ENCODE measurements around the gene MS4A4E.
"Not testable (repeated sequence)": the region's sequence is repeated elsewhere in the genome, so short reads cannot be mapped to it uniquely, and the experiment has no call there.

The MS4A4E gene

GRCh38 chr11:60242740-60243239 lies at the start of gene MS4A4E:
Gene MS4A4E, minus strand, starts transcription at chr11:60243137. Its CDS starts 13,082 bp downstream, at chr11:60230055.
- no peak for DNase-seq (ENCODE audit: low read depth in 2 of 2)

GRCh38 chr11:60292145-60292544 lies 49.2 kb upstream of the MS4A4E start:
- no peak for DNase-seq (ENCODE audit: low read depth in 2 of 2)

GRCh38 chr11:60288531-60288930 lies 45.6 kb upstream of the MS4A4E start:
- no peak for DNase-seq (ENCODE audit: low read depth in 2 of 2)

- not testable (repeated sequence) for DNase-seq (ENCODE audit: low read depth in 2 of 2)
These were observed 42.6 kb upstream of the MS4A4E start for GRCh38 chr11:60285411-60286126.

- DNase-seq (ENCODE audit: low read depth in 2 of 2): no peak
These were observed 39.3 kb upstream of the MS4A4E start for GRCh38 chr11:60282286-60282685.

GRCh38 chr11:60281485-60281884 lies 38.5 kb upstream of the MS4A4E start:
- no peak for DNase-seq (ENCODE audit: low read depth in 2 of 2)

GRCh38 chr11:60280412-60280811 lies 37.5 kb upstream of the MS4A4E start, which contains the start of gene MS4A4A:
Gene MS4A4A, plus strand, starts transcription at chr11:60280666. Its CDS starts 10 bp downstream, at chr11:60280676.
- DNase-seq (ENCODE audit: low read depth in 2 of 2): no peak

- DNase-seq (ENCODE audit: low read depth in 2 of 2): no peak
These were observed 31.5 kb upstream of the MS4A4E start for GRCh38 chr11:60274416-60274815.

GRCh38 chr11:60265373-60266214 lies 22.7 kb upstream of the MS4A4E start:
- no peak for DNase-seq (ENCODE audit: low read depth in 2 of 2)

- DNase-seq (ENCODE audit: low read depth in 2 of 2): no peak
These were observed 21.7 kb upstream of the MS4A4E start for GRCh38 chr11:60264644-60265043.

GRCh38 chr11:60263402-60263801 lies 20.5 kb upstream of the MS4A4E start:
- no peak for DNase-seq (ENCODE audit: low read depth in 2 of 2)

GRCh38 chr11:60261014-60261413 lies 18.1 kb upstream of the MS4A4E start:
- no peak for DNase-seq (ENCODE audit: low read depth in 2 of 2)

- no peak for DNase-seq (ENCODE audit: low read depth in 2 of 2)
These were observed 15.2 kb upstream of the MS4A4E start for GRCh38 chr11:60257956-60258722.

- DNase-seq (ENCODE audit: low read depth in 2 of 2): no peak
These were observed 9.5 kb upstream of the MS4A4E start for GRCh38 chr11:60252213-60253108.

- no peak for DNase-seq (ENCODE audit: low read depth in 2 of 2)
These were observed 8.7 kb upstream of the MS4A4E start for GRCh38 chr11:60251485-60252212.

GRCh38 chr11:60241786-60242185 lies 1.2 kb downstream of the MS4A4E start:
- DNase-seq (ENCODE audit: low read depth in 2 of 2): no peak

- DNase-seq (ENCODE audit: low read depth in 2 of 2): no peak
These were observed 2.3 kb downstream of the MS4A4E start for GRCh38 chr11:60240662-60241061.

GRCh38 chr11:60235321-60235720 lies 7.6 kb downstream of the MS4A4E start:
- DNase-seq (ENCODE audit: low read depth in 2 of 2): no peak

- no peak for DNase-seq (ENCODE audit: low read depth in 2 of 2)
These were observed 12.3 kb downstream of the MS4A4E start for GRCh38 chr11:60230681-60231080.

GRCh38 chr11:60222141-60222540 lies 20.8 kb downstream of the MS4A4E start:
- no peak for DNase-seq (ENCODE audit: low read depth in 2 of 2)

All from stimulated activated CD4-positive, alpha-beta T cell treated with anti-CD3 and anti-CD28 coated beads, Interleukin-1b, Interleukin-23, amount 100 ng/mL, for 1 hour (primary cell).